ENCODE results near the gene AGPS.

- TF ChIP-seq, protein P1, sequence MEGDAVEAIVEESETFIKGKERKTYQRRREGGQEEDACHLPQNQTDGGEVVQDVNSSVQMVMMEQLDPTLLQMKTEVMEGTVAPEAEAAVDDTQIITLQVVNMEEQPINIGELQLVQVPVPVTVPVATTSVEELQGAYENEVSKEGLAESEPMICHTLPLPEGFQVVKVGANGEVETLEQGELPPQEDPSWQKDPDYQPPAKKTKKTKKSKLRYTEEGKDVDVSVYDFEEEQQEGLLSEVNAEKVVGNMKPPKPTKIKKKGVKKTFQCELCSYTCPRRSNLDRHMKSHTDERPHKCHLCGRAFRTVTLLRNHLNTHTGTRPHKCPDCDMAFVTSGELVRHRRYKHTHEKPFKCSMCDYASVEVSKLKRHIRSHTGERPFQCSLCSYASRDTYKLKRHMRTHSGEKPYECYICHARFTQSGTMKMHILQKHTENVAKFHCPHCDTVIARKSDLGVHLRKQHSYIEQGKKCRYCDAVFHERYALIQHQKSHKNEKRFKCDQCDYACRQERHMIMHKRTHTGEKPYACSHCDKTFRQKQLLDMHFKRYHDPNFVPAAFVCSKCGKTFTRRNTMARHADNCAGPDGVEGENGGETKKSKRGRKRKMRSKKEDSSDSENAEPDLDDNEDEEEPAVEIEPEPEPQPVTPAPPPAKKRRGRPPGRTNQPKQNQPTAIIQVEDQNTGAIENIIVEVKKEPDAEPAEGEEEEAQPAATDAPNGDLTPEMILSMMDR (IDR thresholded peaks at IDR 0.05) = no peak
- no peak for TF ChIP-seq POLR2A (IDR thresholded peaks at IDR 0.05)
Observed at GRCh38 chr2:177535958-177536504, 143.5 kb downstream of the AGPS start.
